ENCODE results near the gene ZNF536. TPM values are rescaled to one million over a fixed set of nuclear protein-coding genes. Genes with fewer than 3 reads are reported as not detected.

The ZNF536 gene
- total and polyA plus RNA-seq, 2 of the 4 experiments (the other 2 are of a cell fraction), result not detected

- Histone ChIP-seq H3K9ac (ENCODE audit: low read depth, low read length) (no peak overlapping the region), H4K5ac (ENCODE audit: low read depth, low read length) (no peak overlapping the region), H3K27ac (ENCODE audit: insufficient read depth, low read length) (no peak overlapping the region), H4K20me1 (ENCODE audit: insufficient read depth, low read length) (no peaks in the 10 kb centered on the region), H2AK5ac (ENCODE audit: low read depth, low read length) (no peak overlapping the region), H3K14ac (replicated peaks; ENCODE audit: low read depth, low read length) (no peak overlapping the region), H3K4ac (ENCODE audit: low read depth, low read length) (no peak overlapping the region), H3K27me3 (ENCODE audit: control insufficient read depth, insufficient read depth, low read length) (no peaks in the 10 kb centered on the region), H3K18ac (ENCODE audit: low read depth, low read length) (no peak overlapping the region), H3K79me1 (ENCODE audit: low read depth in 1 of 2, low read length in 2 of 2) (no peaks in the 10 kb centered on the region), H2AFZ (replicated peaks; ENCODE audit: low read length, poor library complexity) (no peak overlapping the region), H2BK15ac (ENCODE audit: low read depth, low read length) (no peak overlapping the region), H3K4me1 (ENCODE audit: control insufficient read depth, insufficient read depth, low read length) (no peaks in the 10 kb centered on the region), H3K56ac (ENCODE audit: extremely low read depth, insufficient read depth, low read length) (no peak overlapping the region), H3K9me3 (ENCODE audit: control insufficient read depth, insufficient read depth, low read length) (peaks cover 18% of the 10 kb centered on the region; the same call in 1 of the 2 replicates), H4K8ac (ENCODE audit: low read depth in 2 of 2, low read length in 2 of 2) (no peak overlapping the region), H3K4me2 (ENCODE audit: low read depth, low read length) (no peak overlapping the region), H2BK5ac (ENCODE audit: low read depth, low read length, poor library complexity, severe bottlenecking) (no peak overlapping the region), H3K9me1 (ENCODE audit: insufficient read depth, low read length) (no peaks in the 10 kb centered on the region), H2AK9ac (replicated peaks; ENCODE audit: low read depth, low read length, poor library complexity) (no peak overlapping the region), H3K4me3 (ENCODE audit: insufficient read depth, low read depth, low read length) (no peak overlapping the region), H3K23ac (ENCODE audit: low read depth, low read length) (no peak overlapping the region), H4K91ac (ENCODE audit: insufficient read depth, low read depth, low read length) (no peak overlapping the region), H2BK20ac (ENCODE audit: low read depth, low read length) (no peak overlapping the region), H2BK120ac (ENCODE audit: low read depth, low read length) (no peak overlapping the region), H3K36me3 (ENCODE audit: control insufficient read depth, insufficient read depth, low read length) (no peaks in the 10 kb centered on the region)
- in situ Hi-C loops (cut with MboI; ENCODE audit: low sequenced_read_pairs), result no loop called here
- ChIA-PET CTCF (interaction anchor here (1.1 kb wide), 1 partner anchor 13 kb away, joined by 4 read pairs; no protein-coding TSS in a partner anchor), POLR2A (ENCODE audit: unreplicated experiment) (no interaction called here)
- intact Hi-C loops (cut with micrococcal nuclease), result no loop called here
- ATAC-seq (ENCODE audit: low read depth), result no peak
- BruUV-seq (replicated peaks), result no TSS peak
- dilution Hi-C loops (cut with HindIII; ENCODE audit: low sequenced_read_pairs, unreplicated experiment), result no loop called here
- no peak for TF ChIP-seq RCOR1 (IDR thresholded peaks at IDR 0.05; ENCODE audit: insufficient replicate concordance, low read length)
- DNase-seq, result no peak
- WGBS, 2 experiments (ENCODE audit: extremely low coverage in 2 of 2, insufficient read length in 1 of 2), result no CpG with 5 or more reads among the region's 7 CpGs
Measured at GRCh38 chr19:30350692-30351663, 21.2 kb upstream of the ZNF536 start.

Data from IMR-90 (cell line).